ENCODE results near the gene SOCS4. TPM values are rescaled to one million over a fixed set of nuclear protein-coding genes. Genes with fewer than 3 reads are reported as not detected.
"Not testable (repeated sequence)": the region's sequence is repeated elsewhere in the genome, so short reads cannot be mapped to it uniquely, and the experiment has no call there.

The SOCS4 gene
- total RNA-seq, 1 donor from 2014 or later, result 39.6 TPM

DNA sequence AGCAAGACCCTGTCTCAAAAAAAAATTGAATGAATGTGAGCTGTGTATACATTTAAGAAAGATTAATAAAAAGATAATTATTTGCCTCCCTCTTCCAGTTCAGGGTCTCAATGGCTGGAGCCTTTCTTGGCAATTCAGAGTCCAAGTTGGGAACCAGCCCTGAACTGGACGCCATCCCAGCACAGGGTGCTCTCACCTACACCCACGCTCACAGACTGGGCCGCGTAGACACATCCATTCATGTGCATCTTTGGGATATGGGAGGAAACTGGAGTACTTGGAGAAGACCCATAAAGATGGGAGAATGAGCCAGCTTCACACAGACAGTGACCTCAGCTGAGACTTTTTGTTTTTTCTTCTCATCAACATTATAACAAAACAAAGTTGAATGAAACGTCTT is 30.9 kb downstream of the SOCS4 start:
- H3K4me1 Mint-ChIP-seq, result peaks cover 27% of the 10 kb centered on the region
- peaks cover 48% of the 10 kb centered on the region for H3K36me3 Mint-ChIP-seq (ENCODE audit: low read depth)
- no peak overlapping the region for H3K27ac Mint-ChIP-seq
- no peaks in the 10 kb centered on the region for H3K9me3 Mint-ChIP-seq
- intact Hi-C loops (cut with micrococcal nuclease), result no loop called here
- H3K27me3 Mint-ChIP-seq, result no peaks in the 10 kb centered on the region
- H3K4me3 Mint-ChIP-seq, result no peak overlapping the region
- peak; percentile 44 for DNase-seq

DNA sequence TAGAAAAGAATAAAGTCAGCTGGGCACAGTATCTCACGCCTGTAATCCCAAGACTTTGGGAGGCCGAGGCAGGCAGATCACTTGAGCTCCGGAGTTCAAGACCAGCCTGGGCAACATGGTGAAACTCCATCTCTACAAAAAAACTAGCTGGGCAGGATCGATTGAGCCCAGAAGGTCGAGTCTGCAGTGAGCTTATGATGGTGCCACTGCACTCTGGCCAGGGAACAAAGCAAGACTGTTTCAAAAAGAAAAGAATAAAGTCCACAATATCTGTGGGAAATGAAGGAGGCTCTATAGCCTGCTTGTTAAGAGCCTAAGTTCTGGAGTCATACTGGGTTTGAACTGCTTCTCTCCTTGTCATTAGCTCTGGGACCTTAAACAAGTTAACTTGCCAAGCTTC is 32.3 kb downstream of the SOCS4 start:
- Mint-ChIP-seq H3K27ac (no peak overlapping the region), H3K4me1 (peaks cover 19% of the 10 kb centered on the region), H3K36me3 (ENCODE audit: low read depth) (peaks cover 46% of the 10 kb centered on the region), H3K9me3 (no peaks in the 10 kb centered on the region), H3K4me3 (no peak overlapping the region), H3K27me3 (no peaks in the 10 kb centered on the region)
- DNase-seq, result peak; percentile 46
- intact Hi-C loops (cut with micrococcal nuclease), result no loop called here

DNA sequence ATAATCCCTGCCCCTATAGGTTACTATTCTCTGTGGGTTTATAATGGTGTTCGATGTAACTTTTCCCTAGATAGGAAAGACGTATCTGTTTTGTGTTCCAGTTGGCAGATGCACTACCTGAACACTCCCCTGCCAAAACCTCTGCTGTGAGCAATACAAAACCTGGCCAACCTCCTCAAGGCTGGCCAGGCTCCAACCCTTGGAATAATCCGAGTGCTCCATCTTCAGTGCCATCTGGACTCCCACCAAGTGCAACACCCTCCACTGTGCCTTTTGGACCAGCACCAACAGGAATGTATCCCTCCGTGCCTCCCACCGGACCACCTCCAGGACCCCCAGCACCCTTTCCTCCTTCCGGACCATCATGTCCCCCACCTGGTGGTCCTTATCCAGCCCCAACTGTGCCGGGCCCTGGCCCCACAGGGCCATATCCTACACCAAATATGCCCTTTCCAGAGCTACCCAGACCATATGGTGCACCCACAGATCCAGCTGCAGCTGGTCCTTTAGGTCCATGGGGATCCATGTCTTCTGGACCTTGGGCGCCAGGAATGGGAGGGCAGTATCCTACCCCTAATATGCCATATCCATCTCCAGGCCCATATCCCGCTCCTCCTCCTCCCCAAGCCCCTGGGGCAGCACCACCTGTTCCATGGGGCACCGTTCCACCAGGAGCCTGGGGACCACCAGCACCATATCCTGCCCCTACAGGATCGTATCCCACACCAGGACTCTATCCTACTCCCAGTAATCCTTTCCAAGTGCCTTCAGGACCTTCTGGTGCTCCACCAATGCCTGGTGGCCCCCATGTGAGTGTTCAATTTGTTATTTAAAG is 35.7 kb downstream of the SOCS4 start:
- Mint-ChIP-seq H3K4me3 (no peak overlapping the region), H3K4me1 (peaks cover 15% of the 10 kb centered on the region), H3K27me3 (no peaks in the 10 kb centered on the region), H3K36me3 (ENCODE audit: low read depth) (peaks cover 61% of the 10 kb centered on the region), H3K9me3 (no peaks in the 10 kb centered on the region), H3K27ac (no peak overlapping the region)
- intact Hi-C loops (cut with micrococcal nuclease), result no loop called here
- DNase-seq, result peak; percentile 49

DNA sequence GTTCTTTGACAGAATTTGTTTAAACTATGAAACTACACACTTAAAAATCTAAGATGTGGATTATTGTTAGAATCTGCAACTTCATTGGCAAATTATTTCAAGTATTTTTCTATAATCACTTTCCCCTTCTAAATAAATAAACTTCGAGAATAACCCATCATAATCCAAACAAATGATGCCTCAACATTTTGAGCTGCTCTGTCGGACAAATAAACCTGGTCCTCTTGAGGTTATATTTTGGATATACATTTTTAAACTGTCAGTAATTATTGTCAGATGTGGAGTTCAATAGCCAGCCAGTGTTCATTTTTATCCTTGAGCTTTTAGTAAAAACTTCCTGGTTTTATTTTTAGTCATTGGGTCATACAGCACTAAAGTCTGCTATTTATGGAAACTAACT is 37.9 kb downstream of the SOCS4 start:
- H3K9me3 Mint-ChIP-seq; H3K27ac Mint-ChIP-seq; H3K4me3 Mint-ChIP-seq; H3K4me1 Mint-ChIP-seq; intact Hi-C loops (cut with micrococcal nuclease); H3K27me3 Mint-ChIP-seq: not testable (repeated sequence)
- peak; percentile 16 for DNase-seq
- peaks cover 53% of the 10 kb centered on the region for H3K36me3 Mint-ChIP-seq (ENCODE audit: low read depth)

DNA sequence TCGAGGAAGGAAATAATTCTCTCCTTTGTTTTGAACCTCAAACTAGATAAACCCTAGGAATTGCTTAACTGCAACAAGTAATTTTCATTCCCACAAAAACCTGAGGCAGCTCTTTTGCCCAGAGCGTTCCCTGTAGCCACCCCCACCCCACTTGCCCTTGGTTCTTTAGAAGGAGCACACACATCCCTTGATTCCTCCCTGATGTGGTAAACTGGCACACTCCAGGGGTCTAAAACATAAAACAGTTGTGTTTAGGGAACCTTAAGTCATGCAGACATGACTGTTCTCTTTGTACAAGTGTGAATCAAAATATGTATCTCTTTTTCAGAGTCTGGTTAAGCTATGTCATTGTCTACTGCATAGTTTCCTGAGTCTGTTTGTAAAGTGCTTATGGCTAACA is 38.4 kb downstream of the SOCS4 start:
- intact Hi-C loops (cut with micrococcal nuclease), result no loop called here
- no peaks in the 10 kb centered on the region for H3K27me3 Mint-ChIP-seq
- peaks cover 9% of the 10 kb centered on the region for H3K4me1 Mint-ChIP-seq
- no peak overlapping the region for H3K27ac Mint-ChIP-seq
- H3K4me3 Mint-ChIP-seq, result no peak overlapping the region
- H3K36me3 Mint-ChIP-seq (ENCODE audit: low read depth), result peaks cover 52% of the 10 kb centered on the region
- DNase-seq, result peak; percentile 14
- no peaks in the 10 kb centered on the region for H3K9me3 Mint-ChIP-seq

DNA sequence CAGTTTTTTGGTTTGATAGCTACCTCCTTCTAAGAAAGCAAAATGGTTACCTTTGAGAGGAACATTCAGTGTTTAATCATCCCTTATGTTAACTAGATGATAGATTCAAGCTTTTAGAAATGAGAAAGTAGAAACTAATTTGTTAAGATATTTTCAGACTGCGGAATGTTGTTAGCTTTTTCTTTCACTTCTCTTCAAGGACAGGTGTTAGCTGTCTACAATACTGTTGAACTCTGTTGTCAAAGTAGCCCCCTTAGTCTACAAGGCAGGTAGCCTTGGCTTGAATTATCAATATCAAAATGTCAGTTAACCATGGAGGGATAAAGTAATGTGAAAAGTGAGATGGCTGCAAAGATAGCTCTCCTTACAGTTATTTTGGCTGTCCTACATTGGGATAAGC is 39.2 kb downstream of the SOCS4 start:
- Mint-ChIP-seq H3K27ac (no peak overlapping the region), H3K36me3 (ENCODE audit: low read depth) (peaks cover 48% of the 10 kb centered on the region), H3K4me3 (no peak overlapping the region), H3K4me1 (peaks cover 12% of the 10 kb centered on the region), H3K9me3 (no peaks in the 10 kb centered on the region), H3K27me3 (no peaks in the 10 kb centered on the region)
- intact Hi-C loops (cut with micrococcal nuclease), result no loop called here
- DNase-seq, result no peak

DNA sequence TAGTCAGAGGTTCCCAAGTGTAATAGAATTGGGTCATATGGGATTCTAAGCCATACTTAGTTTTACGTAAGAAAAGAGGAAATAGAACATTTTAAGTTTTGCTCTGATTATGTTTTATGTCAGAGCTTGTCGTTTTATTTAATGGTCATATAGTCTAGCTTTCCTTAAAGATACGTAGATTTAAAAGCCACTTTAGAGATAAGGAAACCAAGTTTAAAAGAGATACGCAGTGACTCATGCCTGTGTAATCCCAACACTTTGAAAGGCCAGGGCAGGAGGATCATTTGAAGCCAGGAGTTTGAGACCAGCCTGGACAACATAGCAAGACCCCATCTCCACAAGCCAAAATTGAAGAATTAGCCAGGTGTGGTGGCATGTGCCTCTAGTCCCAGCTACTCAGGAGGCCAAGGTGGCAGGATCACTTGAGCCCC is 44.0 kb downstream of the SOCS4 start:
- Mint-ChIP-seq H3K27me3 (no peaks in the 10 kb centered on the region), H3K9me3 (no peaks in the 10 kb centered on the region), H3K36me3 (ENCODE audit: low read depth) (peaks cover 16% of the 10 kb centered on the region), H3K4me3 (no peak overlapping the region), H3K27ac (peak overlapping the region; percentile 13), H3K4me1 (peaks cover 26% of the 10 kb centered on the region)
- peak; percentile 48 for DNase-seq
- intact Hi-C loops (cut with micrococcal nuclease), result no loop called here

DNA sequence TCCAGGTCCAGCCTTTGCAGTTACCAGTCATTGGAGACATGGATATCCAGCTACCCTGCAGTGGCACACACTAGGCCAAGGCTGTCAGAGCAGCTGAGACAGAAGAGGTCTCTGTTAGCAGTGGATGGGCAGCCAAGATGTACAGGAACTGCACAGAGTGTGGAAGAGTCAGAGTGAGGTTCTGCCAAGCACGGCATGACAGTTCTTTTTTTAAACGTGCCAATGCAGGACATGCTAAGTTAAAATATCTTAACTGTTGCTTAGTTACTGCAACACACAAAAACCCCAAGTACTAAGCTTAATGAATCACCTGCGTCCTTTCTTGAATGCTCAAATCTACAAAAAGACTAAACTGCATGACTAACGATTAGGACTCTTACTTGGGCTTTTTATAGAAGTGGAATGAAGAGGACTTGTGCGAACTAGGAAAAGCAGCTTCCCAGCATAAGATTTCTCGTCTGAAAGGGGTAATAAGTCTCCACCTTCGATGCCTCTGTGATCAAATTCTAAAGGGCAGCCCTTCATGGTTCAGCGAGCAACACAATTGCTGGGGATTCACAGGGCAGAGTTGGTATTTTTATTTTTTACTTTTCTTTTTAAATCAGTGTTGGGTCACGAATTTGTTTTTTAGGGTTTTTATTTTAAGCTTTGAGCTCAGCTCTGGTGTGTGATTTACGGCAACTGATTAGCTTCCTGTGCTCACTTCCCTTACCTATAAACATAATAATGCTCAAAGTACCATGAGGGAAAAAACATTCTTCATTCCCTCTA is 45.0 kb downstream of the SOCS4 start:
- intact Hi-C loops (cut with micrococcal nuclease), result no loop called here

DNA sequence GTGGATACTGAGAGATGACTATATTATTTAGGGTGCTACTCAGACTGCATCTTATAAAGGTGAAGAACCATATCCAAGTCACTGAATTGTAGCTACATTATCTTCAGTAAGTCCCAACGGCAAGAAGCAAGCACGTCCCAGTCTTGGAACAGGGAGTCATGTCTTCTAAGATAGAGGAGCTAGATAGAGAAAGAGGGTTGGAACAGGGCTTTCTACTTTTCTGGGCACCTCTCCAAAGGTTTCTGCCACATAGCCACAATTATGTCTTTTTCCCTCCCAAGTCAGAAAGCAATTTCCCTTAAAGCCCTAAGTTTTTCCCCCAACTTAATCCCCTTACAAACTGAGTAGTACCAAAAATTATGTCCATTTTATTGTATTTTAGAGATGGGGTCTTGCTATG is 46.8 kb downstream of the SOCS4 start:
- Mint-ChIP-seq H3K27me3 (no peaks in the 10 kb centered on the region), H3K36me3 (ENCODE audit: low read depth) (no peaks in the 10 kb centered on the region), H3K27ac (no peak overlapping the region), H3K9me3 (no peaks in the 10 kb centered on the region), H3K4me1 (peaks cover 23% of the 10 kb centered on the region), H3K4me3 (no peak overlapping the region)
- DNase-seq, result no peak
- intact Hi-C loops (cut with micrococcal nuclease), result no loop called here

More for the DNA sequence above, 45.0 kb downstream of the SOCS4 start:
- H3K27ac Mint-ChIP-seq, result peak overlapping the region; percentile 61
- H3K27me3 Mint-ChIP-seq, result no peaks in the 10 kb centered on the region
- peaks cover 9% of the 10 kb centered on the region for H3K36me3 Mint-ChIP-seq (ENCODE audit: low read depth)
- peak overlapping the region; percentile 45 for H3K4me3 Mint-ChIP-seq
- H3K4me1 Mint-ChIP-seq, result peaks cover 23% of the 10 kb centered on the region
- peak; percentile 60 for DNase-seq
- no peaks in the 10 kb centered on the region for H3K9me3 Mint-ChIP-seq

- Mint-ChIP-seq H3K27ac (peak overlapping the region; percentile 83), H3K36me3 (ENCODE audit: low read depth) (no peaks in the 10 kb centered on the region), H3K9me3 (no peaks in the 10 kb centered on the region), H3K27me3 (no peaks in the 10 kb centered on the region), H3K4me1 (peaks cover 23% of the 10 kb centered on the region), H3K4me3 (peak overlapping the region; percentile 63)
- DNase-seq, result peak; percentile 63
- intact Hi-C loops (cut with micrococcal nuclease), result no loop called here
These were observed 47.6 kb downstream of the SOCS4 start for GRCh38 chr14:55074662-55075061.

GRCh38 chr14:55075628-55076175 is 48.7 kb downstream of the SOCS4 start:
- Mint-ChIP-seq H3K27me3 (no peaks in the 10 kb centered on the region), H3K36me3 (ENCODE audit: low read depth) (no peaks in the 10 kb centered on the region), H3K27ac (peak overlapping the region; percentile 16), H3K4me1 (peaks cover 23% of the 10 kb centered on the region), H3K9me3 (no peaks in the 10 kb centered on the region), H3K4me3 (no peak overlapping the region)
- DNase-seq, result no peak
- intact Hi-C loops (cut with micrococcal nuclease), result no loop called here

- intact Hi-C loops (cut with micrococcal nuclease), result no loop called here
- peak; percentile 72 for DNase-seq
- H3K36me3 Mint-ChIP-seq (ENCODE audit: low read depth), result no peaks in the 10 kb centered on the region
- H3K4me3 Mint-ChIP-seq, result no peak overlapping the region
- H3K27ac Mint-ChIP-seq, result no peak overlapping the region
- H3K27me3 Mint-ChIP-seq, result no peaks in the 10 kb centered on the region
- H3K4me1 Mint-ChIP-seq, result peaks cover 13% of the 10 kb centered on the region
- no peaks in the 10 kb centered on the region for H3K9me3 Mint-ChIP-seq
These were observed 50.4 kb downstream of the SOCS4 start for GRCh38 chr14:55077170-55078151.

- intact Hi-C loops (cut with micrococcal nuclease); H3K9me3 Mint-ChIP-seq; H3K4me1 Mint-ChIP-seq; H3K4me3 Mint-ChIP-seq; DNase-seq; H3K36me3 Mint-ChIP-seq (ENCODE audit: low read depth); H3K27ac Mint-ChIP-seq; H3K27me3 Mint-ChIP-seq: not testable (repeated sequence)
These were observed 52.9 kb downstream of the SOCS4 start for GRCh38 chr14:55079961-55080360.
